Endothelial cell of umbilical vein (primary cell): Measurements from ENCODE around the gene TUBA1C.

Experiments
- CTCF ChIP-seq, 2 donors: IDR thresholded peaks; 1 replicate in 1 of 2; 2 replicates in 1 of 2; pipeline ENCODE4 v1.5.1; 2011; ENCODE audit warnings: low read length in 2 of 2, mild to moderate bottlenecking in 2 of 2, moderate library complexity in 2 of 2, control low read depth in 1 of 2, inconsistent platforms in 1 of 2, low read depth in 1 of 2; ENCODE audit not compliant: insufficient read depth in 1 of 2; ENCODE audit errors: extremely low read depth in 1 of 2
- EZH2 ChIP-seq: IDR thresholded peaks from 2 replicates; pipeline ENCODE4 v1.6.1; 2012; ENCODE audit warnings: borderline replicate concordance, low read depth, mild to moderate bottlenecking, moderate library complexity, low read length, inconsistent platforms; ENCODE audit not compliant: severe bottlenecking
- GATA2 ChIP-seq: IDR thresholded peaks from 2 replicates; pipeline ENCODE4 v1.7.0; 2011; ENCODE audit warnings: low read depth, mild to moderate bottlenecking, moderate library complexity, mixed read lengths, low read length; ENCODE audit not compliant: insufficient read length, insufficient read depth
- POLR2A ChIP-seq: IDR thresholded peaks from 2 replicates; pipeline ENCODE4 v1.6.1; 2012; ENCODE audit warnings: low read depth, mild to moderate bottlenecking, control low read depth, low read length
- POLR2AphosphoS5 ChIP-seq: IDR thresholded peaks from 2 replicates; pipeline ENCODE4 v1.6.1; 2012; ENCODE audit warnings: low read depth, mild to moderate bottlenecking, control low read depth, low read length, moderate library complexity; ENCODE audit not compliant: insufficient read depth

DNA sequence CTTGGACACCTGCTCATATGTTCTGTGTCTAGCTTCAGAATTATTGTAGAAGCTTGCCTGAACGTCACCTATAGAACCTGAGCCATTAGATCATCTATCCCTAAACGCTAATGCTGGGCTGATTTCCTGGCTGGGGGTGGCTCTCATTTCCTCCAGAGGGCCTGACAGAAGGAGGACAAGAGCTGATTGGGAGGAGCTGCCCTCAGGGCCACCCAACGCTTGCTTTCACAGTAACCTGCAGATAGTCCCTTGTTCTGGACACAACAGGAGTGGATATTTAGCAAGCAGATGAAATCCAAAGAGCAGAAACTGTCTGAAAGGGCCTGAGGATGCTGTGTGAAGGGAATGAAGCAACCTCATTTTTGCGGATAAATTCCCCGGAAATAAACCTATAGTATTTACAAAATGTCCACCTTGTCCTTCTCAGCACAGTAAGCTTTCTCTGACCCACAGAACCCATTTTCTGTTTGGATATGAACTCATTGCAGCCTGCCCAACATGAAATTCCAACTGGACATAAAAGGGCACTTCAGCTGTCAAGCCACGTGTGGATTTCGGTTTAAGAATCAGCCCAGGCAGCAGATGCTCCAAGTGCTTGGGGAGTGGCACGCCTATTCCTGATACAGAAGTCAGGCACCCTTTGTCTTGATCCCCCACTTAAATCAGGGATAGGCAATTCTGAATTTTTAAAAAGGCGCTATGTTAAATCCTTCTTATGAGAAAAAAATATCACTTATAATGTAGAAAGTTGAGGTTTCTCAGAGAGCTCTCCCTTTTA lies 32.8 kb upstream of the TUBA1C start:
- TF ChIP-seq POLR2A (no peak), CTCF (IDR thresholded peaks at IDR 0.05; ENCODE audit: extremely low read depth in 1 of 2, insufficient read depth in 1 of 2, low read depth in 1 of 2, low read length in 2 of 2) (no peak), POLR2AphosphoS5 (no peak), EZH2 (no peak), GATA2 (no peak)
